Measurements from ENCODE around the gene KRTAP23-1. TPM values are rescaled to one million over a fixed set of nuclear protein-coding genes. Genes with fewer than 3 reads are reported as not detected.

The KRTAP23-1 gene
- total RNA-seq, 2 experiments from 2014 or later = not detected

- ChIA-PET CTCF (interaction anchor here (1.1 kb wide), 1 partner anchor 401 kb away, joined by 3 read pairs; no protein-coding TSS in a partner anchor), POLR2A (no interaction called here)
- TF ChIP-seq CTCF (IDR thresholded peaks at IDR 0.05) = no peak
- Mint-ChIP-seq H3K27ac (no peak overlapping the region), H3K36me3 (ENCODE audit: low read depth) (no peaks in the 10 kb centered on the region), H3K4me1 (ENCODE audit: low read depth) (no peaks in the 10 kb centered on the region), H3K4me3 (no peak overlapping the region), H3K27me3 (no peaks in the 10 kb centered on the region), H3K9me3 (no peaks in the 10 kb centered on the region)
- intact Hi-C loops (cut with micrococcal nuclease) = no loop called here
- ATAC-seq (no peak), DNase-seq (no peak)
These were observed 14.7 kb downstream of the KRTAP23-1 start for GRCh38 chr21:30333736-30334135.

DNA sequence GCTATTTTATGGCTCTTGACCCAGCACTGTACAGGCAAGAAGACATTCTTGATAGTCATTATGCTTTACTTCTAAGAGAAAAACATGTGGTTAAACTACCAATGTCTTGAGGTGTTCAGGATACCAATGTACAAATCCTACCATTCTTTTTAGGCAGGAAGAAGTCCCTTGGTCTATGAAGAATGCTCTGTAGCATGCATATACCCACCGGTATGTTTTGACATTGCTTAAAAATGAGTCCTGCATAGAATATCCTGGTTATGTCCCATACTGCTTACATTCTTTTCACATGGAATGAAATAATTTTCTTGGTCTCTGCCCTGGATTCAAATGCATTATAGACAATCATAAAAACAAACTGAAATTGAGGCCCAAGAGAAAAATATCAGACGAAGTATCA is 15.7 kb downstream of the KRTAP23-1 start:
- ChIA-PET POLR2A (no interaction called here), CTCF (interaction anchor here (1.0 kb wide), 1 partner anchor 8 kb away, joined by 3 read pairs; no protein-coding TSS in a partner anchor)
- Mint-ChIP-seq H3K4me1 (ENCODE audit: low read depth) (no peaks in the 10 kb centered on the region), H3K36me3 (ENCODE audit: low read depth) (no peaks in the 10 kb centered on the region), H3K27ac (no peak overlapping the region), H3K4me3 (no peak overlapping the region), H3K9me3 (no peaks in the 10 kb centered on the region), H3K27me3 (no peaks in the 10 kb centered on the region)
- ATAC-seq = no peak
- TF ChIP-seq CTCF (IDR thresholded peaks at IDR 0.05) = no peak
- DNase-seq = no peak
- intact Hi-C loops (cut with micrococcal nuclease) = no loop called here

GRCh38 chr21:30329203-30329875 is 19.1 kb downstream of the KRTAP23-1 start:
- ChIA-PET POLR2A (no interaction called here), CTCF (interaction anchor here (0.6 kb wide), 1 partner anchor 784 kb away, joined by 3 read pairs; no protein-coding TSS in a partner anchor)
- ATAC-seq (no peak), DNase-seq (no peak)
- Mint-ChIP-seq H3K4me1 (ENCODE audit: low read depth) (no peaks in the 10 kb centered on the region), H3K9me3 (peaks cover 12% of the 10 kb centered on the region), H3K27me3 (peaks cover 3% of the 10 kb centered on the region), H3K36me3 (ENCODE audit: low read depth) (peaks cover 1% of the 10 kb centered on the region), H3K4me3 (no peak overlapping the region), H3K27ac (no peak overlapping the region)
- no peak for TF ChIP-seq CTCF (IDR thresholded peaks at IDR 0.05)
- intact Hi-C loops (cut with micrococcal nuclease) = no loop called here

- ChIA-PET POLR2A (no interaction called here), CTCF (interaction anchor here (1.2 kb wide), 1 partner anchor 14 kb away, joined by 3 read pairs; no protein-coding TSS in a partner anchor)
- peaks cover 3% of the 10 kb centered on the region for H3K27me3 Mint-ChIP-seq
- peaks cover 12% of the 10 kb centered on the region for H3K9me3 Mint-ChIP-seq
- peaks cover 1% of the 10 kb centered on the region for H3K36me3 Mint-ChIP-seq (ENCODE audit: low read depth)
- no peak overlapping the region for H3K4me3 Mint-ChIP-seq
- ATAC-seq = no peak
- H3K4me1 Mint-ChIP-seq (ENCODE audit: low read depth) = no peaks in the 10 kb centered on the region
- H3K27ac Mint-ChIP-seq = no peak overlapping the region
- no peak for DNase-seq
- TF ChIP-seq CTCF (IDR thresholded peaks at IDR 0.05) = no peak
- intact Hi-C loops (cut with micrococcal nuclease) = no loop called here
These were observed 22.0 kb downstream of the KRTAP23-1 start for GRCh38 chr21:30326390-30326789.

- peaks cover 1% of the 10 kb centered on the region for H3K36me3 Mint-ChIP-seq (ENCODE audit: low read depth)
- H3K4me3 Mint-ChIP-seq = no peak within 1 kb of the TSS
- DNase-seq (no peak), ATAC-seq (no peak)
- no peaks in the 10 kb centered on the region for H3K9me3 Mint-ChIP-seq
- CTCF ChIA-PET = no interaction called here
- peaks cover 5% of the 10 kb centered on the region for H3K27me3 Mint-ChIP-seq
- TF ChIP-seq CTCF (IDR thresholded peaks at IDR 0.05) = no peak
- no peaks in the 10 kb centered on the region for H3K4me1 Mint-ChIP-seq (ENCODE audit: low read depth)
- POLR2A ChIA-PET = no interaction called here
- intact Hi-C loops (cut with micrococcal nuclease) = no loop called here
- no peak within 1 kb of the TSS for H3K27ac Mint-ChIP-seq
These were observed 28.2 kb downstream of the KRTAP23-1 start, which contains the start of gene KRTAP26-1 for GRCh38 chr21:30320215-30320614. TSS of gene KRTAP26-1 (minus strand) at chr21:30320315. CDS start at chr21:30320035, 280 bp downstream.

Data from activated CD8-positive, alpha-beta T cell treated with anti-CD3 and anti-CD28 coated beads for 36 hours (primary cell).